Kidney (tissue), 14 donors: Measurements from ENCODE around the gene CD99L2. TPM values are rescaled to one million over a fixed set of nuclear protein-coding genes. Genes with fewer than 3 reads are reported as not detected.

Experiments used
- DNase-seq, 5 donors: peaks; one replicate each; pipeline ENCODE4 v3.0.0-alpha.2; 2013 to 2020
- FAIRE-seq: peaks from 2 replicates; lab custom pipeline; 2012; peaks lifted over from hg19 to GRCh38; lab: Jason Lieb, UNC
- H3K27ac ChIP-seq, 2 donors: one replicate each; pipeline ENCODE4 v1.7.0; 2013; ENCODE audit warnings: low read depth in 2 of 2, low read length in 2 of 2, inconsistent platforms in 1 of 2
- H3K27me3 ChIP-seq: one replicate; pipeline ENCODE4 v1.7.1; 2013; ENCODE audit warnings: low read length, inconsistent platforms; ENCODE audit not compliant: control insufficient read depth, insufficient read depth
- H3K36me3 ChIP-seq, 3 donors: one replicate each; pipeline versions ENCODE4 v1.7.0 to v1.7.1; 2013; ENCODE audit warnings: low read length in 3 of 3, control low read depth in 1 of 3, inconsistent platforms in 1 of 3; ENCODE audit not compliant: insufficient read depth in 3 of 3, control insufficient read depth in 2 of 3
- H3K4me1 ChIP-seq, 3 donors: one replicate each; pipeline versions ENCODE4 v1.7.0 to v1.7.1; 2013; ENCODE audit warnings: low read length in 3 of 3, inconsistent platforms in 1 of 3, low read depth in 1 of 3; ENCODE audit not compliant: control insufficient read depth in 2 of 3, insufficient read depth in 2 of 3
- H3K4me3 ChIP-seq, 3 donors: one replicate each; pipeline versions ENCODE4 v1.7.0 to v1.8.1; 2013; ENCODE audit warnings: low read length in 3 of 3, control low read depth in 1 of 3, inconsistent platforms in 1 of 3
- H3K9ac ChIP-seq, 3 donors: one replicate each; pipeline versions ENCODE4 v1.7.0 to v1.7.1; 2013; ENCODE audit warnings: low read length in 3 of 3, control low read depth in 1 of 3, inconsistent platforms in 1 of 3
- H3K9me3 ChIP-seq, 3 donors: one replicate each; pipeline versions ENCODE4 v1.7.0 to v1.7.1; 2013; ENCODE audit warnings: low read length in 3 of 3, control low read depth in 1 of 3, inconsistent platforms in 1 of 3; ENCODE audit not compliant: control insufficient read depth in 2 of 3, insufficient read depth in 1 of 3
- intact Hi-C: fragments of 100-400 bp; cut with DNase I; formaldehyde crosslinking; loops from one replicate; pipeline ENCODE4 v1.11.1; 2022
- polyA plus RNA-seq: library from polyadenylated mRNA; stranded (reverse); fragments of 350-450 nt; fragmentation: Illumina TruSeq; extraction: RNeasy Lipid Tissue Mini Kit (QIAGEN cat#74804); gene quantifications from one replicate; pipeline ENCODE4 v1.2.3, GENCODE V29; 2014; ENCODE audit warnings: low read depth, low replicate concordance; ENCODE audit not compliant: insufficient read depth
- total RNA-seq: library from RNA; stranded (reverse); fragmentation: NEBNext Ultra II Directional; extraction: Animal tissue kit (Norgen Biotek cat#: 25700); gene quantifications from one replicate; pipeline ENCODE4 v1.2.1, GENCODE V29; 2021
- TF ChIP-seq, protein P1 (sequence below): IDR thresholded peaks from 3 replicates; pipeline ENCODE4 v1.5.1; 2012; ENCODE audit warnings: mild to moderate bottlenecking, moderate library complexity, borderline replicate concordance; ENCODE audit not compliant: insufficient read depth; ENCODE audit errors: extremely low read depth
- donor health status: control.
- donor health status: control.
- donor health status: control.
- donor health status: control.
- donor health status: control.
- donor health status: DM: yes; HTN: yes; CAD: no.
- donor health status: Normal renal cell carcinoma (clear cell type).

CD99L2 gene
- total and polyA plus RNA-seq, 2 donors from 2014 or later, result 30.9 to 38.0 TPM

DNA sequence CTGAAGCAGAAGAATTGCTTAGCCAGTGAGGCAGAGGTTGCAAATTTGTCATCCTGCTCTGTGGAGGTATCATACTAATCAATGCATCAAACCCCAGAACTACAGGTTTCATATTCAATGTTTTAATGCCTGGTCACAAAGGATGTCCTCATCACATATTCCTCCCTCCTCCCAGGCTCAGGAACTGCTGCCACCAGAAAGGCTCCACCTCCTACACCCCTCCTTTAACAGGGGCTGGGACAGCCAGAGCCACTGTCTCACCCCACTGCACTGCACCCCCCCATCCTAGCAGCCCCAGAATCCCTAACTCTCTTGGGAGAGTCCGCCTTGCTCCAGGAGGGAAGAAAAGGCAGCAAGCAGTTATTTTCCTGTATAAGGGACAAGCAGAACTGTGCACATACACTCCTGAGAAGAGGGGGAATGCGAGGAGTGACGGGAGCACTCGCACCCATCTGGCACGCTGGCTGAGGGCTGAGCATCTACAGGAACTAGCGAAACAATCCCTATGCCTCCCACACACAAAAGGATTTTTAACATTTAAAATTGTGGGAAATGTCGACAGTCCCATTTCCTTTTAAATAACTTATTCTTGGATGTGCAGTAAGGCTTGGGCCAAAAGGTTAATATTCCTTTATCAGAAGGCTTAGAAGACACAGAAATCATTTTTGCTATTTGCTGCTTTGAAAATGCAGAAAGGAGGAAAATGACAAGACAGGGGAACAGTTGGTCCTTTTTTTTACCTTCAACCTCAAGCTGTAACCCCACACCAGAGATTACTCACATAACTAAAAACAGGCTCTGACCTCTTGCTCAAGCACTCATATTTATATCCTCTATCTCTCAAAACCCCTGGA is 27.8 kb downstream of the CD99L2 start:
- H3K27ac ChIP-seq, result no peak overlapping the region
- no peaks in the 10 kb centered on the region for H3K27me3 ChIP-seq
- intact Hi-C loops, result no loop called here
- peaks cover 0 to 3% (median 0%) of the 10 kb centered on the region in 3 donors for H3K4me1 ChIP-seq
- no peak overlapping the region for H3K4me3 ChIP-seq
- FAIRE-seq, result no peak
- no peaks in the 10 kb centered on the region for H3K9me3 ChIP-seq
- H3K9ac ChIP-seq, result no peak overlapping the region
- H3K36me3 ChIP-seq, result no peaks in the 10 kb centered on the region
- TF ChIP-seq, protein P1, sequence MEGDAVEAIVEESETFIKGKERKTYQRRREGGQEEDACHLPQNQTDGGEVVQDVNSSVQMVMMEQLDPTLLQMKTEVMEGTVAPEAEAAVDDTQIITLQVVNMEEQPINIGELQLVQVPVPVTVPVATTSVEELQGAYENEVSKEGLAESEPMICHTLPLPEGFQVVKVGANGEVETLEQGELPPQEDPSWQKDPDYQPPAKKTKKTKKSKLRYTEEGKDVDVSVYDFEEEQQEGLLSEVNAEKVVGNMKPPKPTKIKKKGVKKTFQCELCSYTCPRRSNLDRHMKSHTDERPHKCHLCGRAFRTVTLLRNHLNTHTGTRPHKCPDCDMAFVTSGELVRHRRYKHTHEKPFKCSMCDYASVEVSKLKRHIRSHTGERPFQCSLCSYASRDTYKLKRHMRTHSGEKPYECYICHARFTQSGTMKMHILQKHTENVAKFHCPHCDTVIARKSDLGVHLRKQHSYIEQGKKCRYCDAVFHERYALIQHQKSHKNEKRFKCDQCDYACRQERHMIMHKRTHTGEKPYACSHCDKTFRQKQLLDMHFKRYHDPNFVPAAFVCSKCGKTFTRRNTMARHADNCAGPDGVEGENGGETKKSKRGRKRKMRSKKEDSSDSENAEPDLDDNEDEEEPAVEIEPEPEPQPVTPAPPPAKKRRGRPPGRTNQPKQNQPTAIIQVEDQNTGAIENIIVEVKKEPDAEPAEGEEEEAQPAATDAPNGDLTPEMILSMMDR, result no peak
- DNase-seq, result peak in 1 of 5 donors; percentile 2

DNA sequence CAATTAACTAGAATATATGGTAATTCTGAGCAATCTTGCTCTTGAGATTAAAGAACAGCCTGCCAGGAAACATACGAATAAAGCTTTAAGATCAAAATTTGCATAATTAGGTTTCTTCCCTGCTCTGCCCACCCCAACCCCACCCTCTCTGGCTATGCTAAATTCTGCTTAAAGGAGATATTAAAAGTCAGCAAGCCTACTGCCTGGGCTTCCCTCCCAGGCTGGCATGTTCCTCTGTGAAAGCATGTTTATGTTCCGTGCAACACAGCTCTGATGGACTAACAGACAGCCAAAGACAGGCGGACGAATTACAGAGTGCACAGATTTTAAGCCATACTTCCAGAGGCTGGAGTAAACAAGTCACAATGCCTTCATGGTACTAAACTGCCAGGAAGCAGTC is 28.4 kb downstream of the CD99L2 start:
- intact Hi-C loops, result no loop called here
- no peak overlapping the region for H3K27ac ChIP-seq

DNA sequence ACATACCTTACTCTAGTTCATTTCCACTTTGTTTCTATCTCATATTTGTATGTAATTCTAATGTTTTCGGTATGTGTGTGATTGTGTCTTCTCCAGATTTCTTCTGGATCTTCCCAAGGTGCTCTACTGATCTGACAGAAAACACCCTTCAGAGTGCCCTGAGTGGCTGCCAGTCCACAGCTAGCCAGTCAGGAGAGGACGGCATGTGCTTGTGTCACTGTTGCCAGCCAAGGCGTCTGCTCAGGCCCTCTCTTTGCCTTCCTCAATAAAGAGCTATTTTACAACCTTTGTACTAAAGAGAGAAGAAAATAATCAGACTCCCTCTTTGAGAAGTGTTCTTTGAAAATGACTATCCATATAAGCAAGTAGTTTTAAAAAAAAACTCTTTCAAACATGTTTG is 29.0 kb downstream of the CD99L2 start:
- TF ChIP-seq, protein P1, result no peak
- Histone ChIP-seq H3K36me3 (no peaks in the 10 kb centered on the region), H3K27me3 (no peaks in the 10 kb centered on the region), H3K4me1 (peaks cover 0 to 3% (median 0%) of the 10 kb centered on the region in 3 donors), H3K4me3 (no peak overlapping the region), H3K9ac (no peak overlapping the region), H3K27ac (no peak overlapping the region), H3K9me3 (no peaks in the 10 kb centered on the region)
- FAIRE-seq, result no peak
- intact Hi-C loops, result no loop called here
- no peak for DNase-seq

More for the DNA sequence above, 28.4 kb downstream of the CD99L2 start:
- FAIRE-seq, result no peak
- Histone ChIP-seq H3K9ac (no peak overlapping the region), H3K36me3 (no peaks in the 10 kb centered on the region), H3K27me3 (no peaks in the 10 kb centered on the region), H3K4me3 (no peak overlapping the region), H3K4me1 (peaks cover 0 to 3% (median 0%) of the 10 kb centered on the region in 3 donors), H3K9me3 (no peaks in the 10 kb centered on the region)
- TF ChIP-seq, protein P1, result no peak
- DNase-seq, result no peak
